Stomach (tissue), 4 donors: ENCODE measurements around the gene RAD9A.

Source experiments
- POLR2A ChIP-seq, 4 donors: fragments of 450-650 bp; IDR thresholded peaks; one replicate each; pipeline ENCODE4 v1.6.1; 2016; ENCODE audit warnings: antibody characterized with exemption in 4 of 4, control low read depth in 2 of 4, mild to moderate bottlenecking in 1 of 4, moderate library complexity in 1 of 4
- TF ChIP-seq, protein P1 (sequence below), 7 experiments: fragments of 450-650 bp in 4 of 7; fragments of 200-600 bp in 3 of 7; sonication (generic) in 3 of 7; IDR thresholded peaks; one replicate each; pipeline ENCODE4 v1.5.1; 2016 to 2019; ENCODE audit warnings: antibody characterized with exemption in 7 of 7, control low read depth in 2 of 7, mild to moderate bottlenecking in 1 of 7

DNA sequence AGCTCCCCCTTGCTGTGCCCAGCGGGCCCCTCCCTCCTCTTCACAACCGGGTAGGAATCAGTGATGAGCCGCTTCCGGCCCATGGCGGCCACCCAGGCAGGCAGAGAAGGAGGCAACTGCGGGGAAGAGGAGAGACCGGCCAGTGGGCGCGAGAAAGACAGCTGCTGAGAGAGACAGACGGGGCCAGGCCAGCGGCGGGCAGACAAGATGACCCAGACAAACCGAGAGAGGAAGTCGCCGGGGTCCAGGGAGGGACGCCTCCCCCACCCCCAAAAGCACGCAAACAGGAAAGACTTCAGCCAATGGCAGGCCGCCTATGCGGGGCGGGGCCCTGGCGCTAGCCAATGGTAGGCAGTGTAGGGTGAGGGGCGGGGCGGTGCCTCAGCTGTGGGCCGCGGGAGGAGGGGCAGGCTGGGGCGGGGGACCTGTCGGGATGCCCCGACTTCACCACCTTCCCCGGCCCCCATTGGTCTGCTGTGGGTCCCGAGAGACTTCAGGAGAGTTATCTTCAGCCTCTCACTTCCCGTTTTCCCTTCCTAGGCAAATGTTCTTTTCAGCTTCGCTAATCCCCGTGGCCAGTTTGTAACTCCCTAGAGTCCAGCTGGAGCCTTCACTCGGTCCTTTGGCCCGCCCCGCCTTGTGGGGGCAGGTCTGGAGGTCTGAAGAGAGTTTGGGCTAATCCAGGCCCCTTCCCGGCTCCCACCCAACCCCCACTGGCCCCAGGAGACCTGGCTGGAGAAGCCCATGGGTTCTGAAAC is 38.3 kb upstream of the RAD9A start, which contains the start of gene POLD4:
- TF ChIP-seq, protein P1, sequence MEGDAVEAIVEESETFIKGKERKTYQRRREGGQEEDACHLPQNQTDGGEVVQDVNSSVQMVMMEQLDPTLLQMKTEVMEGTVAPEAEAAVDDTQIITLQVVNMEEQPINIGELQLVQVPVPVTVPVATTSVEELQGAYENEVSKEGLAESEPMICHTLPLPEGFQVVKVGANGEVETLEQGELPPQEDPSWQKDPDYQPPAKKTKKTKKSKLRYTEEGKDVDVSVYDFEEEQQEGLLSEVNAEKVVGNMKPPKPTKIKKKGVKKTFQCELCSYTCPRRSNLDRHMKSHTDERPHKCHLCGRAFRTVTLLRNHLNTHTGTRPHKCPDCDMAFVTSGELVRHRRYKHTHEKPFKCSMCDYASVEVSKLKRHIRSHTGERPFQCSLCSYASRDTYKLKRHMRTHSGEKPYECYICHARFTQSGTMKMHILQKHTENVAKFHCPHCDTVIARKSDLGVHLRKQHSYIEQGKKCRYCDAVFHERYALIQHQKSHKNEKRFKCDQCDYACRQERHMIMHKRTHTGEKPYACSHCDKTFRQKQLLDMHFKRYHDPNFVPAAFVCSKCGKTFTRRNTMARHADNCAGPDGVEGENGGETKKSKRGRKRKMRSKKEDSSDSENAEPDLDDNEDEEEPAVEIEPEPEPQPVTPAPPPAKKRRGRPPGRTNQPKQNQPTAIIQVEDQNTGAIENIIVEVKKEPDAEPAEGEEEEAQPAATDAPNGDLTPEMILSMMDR (IDR thresholded peaks at IDR 0.05) = no peak
- peak in 2 of 4 donors; percentile 79 to 80 for TF ChIP-seq POLR2A (IDR thresholded peaks at IDR 0.05)
